Heart left ventricle (tissue), 16 donors: ENCODE results near the gene MRC2. TPM values are rescaled to one million over a fixed set of nuclear protein-coding genes. Genes with fewer than 3 reads are reported as not detected.

Experiments used
- ATAC-seq, 4 donors: fragments of 200-7000 bp; cut with Tn5 transposase; one replicate each; pipeline ENCODE4 v1.9.1; 2020 to 2022; ENCODE audit warnings: moderate library complexity in 4 of 4, mild to moderate bottlenecking in 3 of 4, moderate number of reproducible peaks in 1 of 4
- DNase-seq, 5 donors: peaks; one replicate each; pipeline ENCODE4 v3.0.0-alpha.2; 2020
- H3K27ac ChIP-seq, 12 donors: fragments of 200-600 bp; sonication (generic) in 4 of 12; one replicate each; pipeline versions ENCODE4 v1.5.0 to v1.8.0; 2016 to 2022; ENCODE audit warnings: mild to moderate bottlenecking in 2 of 12
- H3K27me3 ChIP-seq, 9 donors: fragments of 200-600 bp; sonication (generic) in 2 of 9; one replicate each; pipeline versions ENCODE4 v1.5.1 to v1.8.0; 2016 to 2022; ENCODE audit warnings: mild to moderate bottlenecking in 3 of 9
- H3K36me3 ChIP-seq, 9 donors: fragments of 200-600 bp; sonication (generic) in 2 of 9; one replicate each; pipeline versions ENCODE4 v1.5.0 to v1.8.0; 2018 to 2022; ENCODE audit warnings: mild to moderate bottlenecking in 2 of 9
- H3K4me1 ChIP-seq, 12 donors: fragments of 200-600 bp; sonication (generic) in 4 of 12; one replicate each; pipeline versions ENCODE4 v1.5.0 to v1.8.0; 2016 to 2022; ENCODE audit warnings: mild to moderate bottlenecking in 3 of 12
- H3K4me3 ChIP-seq, 12 donors: fragments of 200-600 bp; sonication (generic) in 4 of 12; one replicate each; pipeline versions ENCODE4 v1.5.0 to v1.8.0; 2017 to 2022; ENCODE audit warnings: mild to moderate bottlenecking in 9 of 12, moderate library complexity in 4 of 12
- H3K9me3 ChIP-seq, 12 donors: fragments of 200-600 bp; sonication (generic) in 4 of 12; one replicate each; pipeline versions ENCODE4 v1.5.0 to v1.8.0; 2016 to 2022; ENCODE audit warnings: mild to moderate bottlenecking in 1 of 12
- POLR2A ChIP-seq, 2 donors: fragments of 450-650 bp; IDR thresholded peaks; one replicate each; pipeline ENCODE4 v1.6.1; 2017; ENCODE audit warnings: antibody characterized with exemption in 2 of 2, mild to moderate bottlenecking in 2 of 2, moderate library complexity in 2 of 2
- WGBS, 4 donors: extraction: QIAGEN DNeasy Blood & Tissue Kit in 2 of 4; methylation state at CpG; one replicate each; pipeline versions ENCODE4 v1.1.5 to v1.1.7; 2013 to 2018; 5-methylcytosine and 5-hydroxymethylcytosine counted together
- intact Hi-C, 10 donors: fragments of 100-400 bp; cut with DNase I; formaldehyde crosslinking; loops; one replicate each; pipeline versions ENCODE4 v1.11.1 to v1.14.2; 2022
- polyA plus RNA-seq, 2 donors: library from polyadenylated mRNA; stranded (reverse); fragments of 200-250 nt; gene quantifications; one replicate each; pipeline ENCODE4 v1.2.3, GENCODE V29; 2013
- total RNA-seq, 9 donors: library from RNA; depleted of rRNA in 2 of 9; stranded (reverse); fragments of >200 nt in 2 of 9; fragmentation: NEBNext Ultra II Directional in 3 of 9; extraction: Animal tissue kit (Norgen Biotek cat#: 25700) in 3 of 9; gene quantifications; one replicate each; pipeline versions ENCODE4 v1.1.0 to v1.2.4, GENCODE V29; 2016 to 2023
- TF ChIP-seq, protein P1 (sequence below), 12 donors: fragments of 200-600 bp; sonication (generic) in 4 of 12; IDR thresholded peaks; one replicate each; pipeline versions ENCODE4 v1.5.0 to v1.8.0; 2018 to 2022; ENCODE audit warnings: antibody characterized with exemption in 12 of 12, mild to moderate bottlenecking in 5 of 12
- donor health status: ischemic (EF 13 %, LVEDD 7.1; RV severe dilation, severe dysfunction).
- donor health status: healthy with polysubstance abuse.
- donor health status: DM: no; HTN: yes; CAD: no.
- donor health status: DM: no; HTN: no; CAD: no.
- donor health status: ischemic (EF 25% LVEDD 6.9; RV normal size, moderate dysfunction).
- donor health status: ischemic (EF 25% LVEDD 5.7; RV mildly dilated, moderate dysfunction).
- donor health status: healthy.
- donor health status: DM: yes; HTN: yes; CAD: no.
- donor health status: ischemic (EF 35%, LVEDD 5.7; RV mildly dilated, moderate dysfunction).
- donor health status: nonischemic (EF 11% LVEDD 7.7; RV severe dilation, severe dysfunction).
- donor health status: DM: yes; HTN: yes; CAD: no.
- donor health status: PGD.
- donor health status: ischemic (EF 29% LVEDD 5.4; RV normal size, mild dysfunction).
- donor health status: nonischemic (EF 23%, LVEDD 6.1; RV moderate dilation, normal function).

MRC2 gene
- total and polyA plus RNA-seq, 11 donors = 13.1 to 50.8 (median 21.0) TPM

DNA sequence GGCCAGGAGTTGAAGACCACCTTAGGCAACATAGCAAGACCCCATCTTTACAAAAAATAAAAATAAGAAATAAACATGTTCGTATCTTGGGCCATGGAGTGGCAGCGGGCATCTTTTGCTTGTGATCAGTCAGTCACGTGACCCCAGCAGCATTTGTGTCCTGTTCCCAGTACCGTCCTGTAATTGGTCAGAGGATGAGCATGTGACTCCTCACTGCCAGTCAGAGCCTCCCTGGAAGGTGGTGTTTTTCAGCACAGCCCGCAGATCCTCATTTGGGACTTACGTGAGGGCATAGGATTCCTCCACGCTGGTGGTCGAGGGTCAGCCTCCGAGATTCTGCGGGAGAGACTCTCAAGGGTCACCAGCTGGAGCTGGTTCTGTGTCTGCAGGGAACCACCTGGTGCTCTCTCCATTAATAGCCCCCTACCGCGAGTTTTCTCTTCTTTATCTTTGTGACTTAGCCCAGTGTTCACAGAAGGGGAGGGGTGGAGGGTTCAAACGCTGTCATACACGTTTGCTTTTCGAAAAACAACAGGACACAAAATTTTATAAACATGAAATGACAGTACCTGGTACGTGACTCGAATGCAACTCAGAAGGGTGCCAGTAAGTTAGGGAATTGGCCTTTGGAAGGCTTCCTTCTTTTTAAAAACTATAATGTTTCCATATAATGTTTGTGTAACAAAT is 17.2 kb downstream of the MRC2 start:
- Histone ChIP-seq H3K27ac (no peak overlapping the region), H3K4me1 (peaks cover 0 to 22% (median 13%) of the 10 kb centered on the region in 12 donors), H3K27me3 (no peaks in the 10 kb centered on the region), H3K36me3 (no peaks in the 10 kb centered on the region), H3K9me3 (no peaks in the 10 kb centered on the region), H3K4me3 (no peak overlapping the region)
- 63 to 71% (median 66%) methylated on average over 17 of the region's 17 CpGs for WGBS, 4 donors
- intact Hi-C loops = loop anchor here in 1 of 10 donors (10.0 kb wide), 1 partner anchor 60 kb away; no protein-coding TSS in a partner anchor
- no peak for ATAC-seq
- no peak for DNase-seq
- TF ChIP-seq, protein P1, sequence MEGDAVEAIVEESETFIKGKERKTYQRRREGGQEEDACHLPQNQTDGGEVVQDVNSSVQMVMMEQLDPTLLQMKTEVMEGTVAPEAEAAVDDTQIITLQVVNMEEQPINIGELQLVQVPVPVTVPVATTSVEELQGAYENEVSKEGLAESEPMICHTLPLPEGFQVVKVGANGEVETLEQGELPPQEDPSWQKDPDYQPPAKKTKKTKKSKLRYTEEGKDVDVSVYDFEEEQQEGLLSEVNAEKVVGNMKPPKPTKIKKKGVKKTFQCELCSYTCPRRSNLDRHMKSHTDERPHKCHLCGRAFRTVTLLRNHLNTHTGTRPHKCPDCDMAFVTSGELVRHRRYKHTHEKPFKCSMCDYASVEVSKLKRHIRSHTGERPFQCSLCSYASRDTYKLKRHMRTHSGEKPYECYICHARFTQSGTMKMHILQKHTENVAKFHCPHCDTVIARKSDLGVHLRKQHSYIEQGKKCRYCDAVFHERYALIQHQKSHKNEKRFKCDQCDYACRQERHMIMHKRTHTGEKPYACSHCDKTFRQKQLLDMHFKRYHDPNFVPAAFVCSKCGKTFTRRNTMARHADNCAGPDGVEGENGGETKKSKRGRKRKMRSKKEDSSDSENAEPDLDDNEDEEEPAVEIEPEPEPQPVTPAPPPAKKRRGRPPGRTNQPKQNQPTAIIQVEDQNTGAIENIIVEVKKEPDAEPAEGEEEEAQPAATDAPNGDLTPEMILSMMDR (IDR thresholded peaks at IDR 0.05) = no peak
- no peak for TF ChIP-seq POLR2A (IDR thresholded peaks at IDR 0.05)

DNA sequence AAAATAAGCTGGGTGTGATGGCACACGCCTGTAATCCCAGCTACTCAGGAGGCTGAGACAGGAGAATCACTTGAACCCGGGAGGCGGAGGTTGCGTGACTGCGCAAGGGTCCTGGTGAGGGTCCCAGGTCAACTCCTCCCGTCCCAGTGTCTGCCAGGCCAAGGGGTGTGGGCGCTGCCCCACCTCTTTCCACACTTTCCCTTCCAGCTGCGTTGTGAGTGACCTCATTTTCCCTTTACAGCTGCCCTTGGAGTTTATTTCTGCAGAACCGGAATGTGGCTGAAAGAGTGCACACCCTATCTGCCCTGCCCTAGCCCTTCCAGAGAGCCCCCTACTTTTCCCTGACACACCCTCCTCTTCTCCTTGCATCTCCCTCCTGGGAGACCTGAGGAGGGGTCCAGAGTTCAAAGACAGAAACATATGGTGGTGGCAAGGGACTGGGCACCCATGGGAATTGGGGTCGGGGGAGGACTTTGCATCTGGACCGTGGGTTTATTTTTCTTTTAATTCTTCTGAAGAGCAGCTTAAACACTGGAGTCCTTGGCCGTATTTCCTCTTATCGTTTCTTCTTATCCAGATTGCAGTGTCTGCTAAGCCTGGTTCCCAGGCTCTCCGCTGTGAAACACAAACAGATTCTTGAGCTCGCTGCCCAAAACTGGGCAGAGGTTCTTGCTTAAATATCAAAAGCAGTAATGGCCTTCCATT is 20.9 kb downstream of the MRC2 start:
- Histone ChIP-seq H3K36me3 (no peaks in the 10 kb centered on the region), H3K9me3 (no peaks in the 10 kb centered on the region), H3K27ac (peak overlapping the region in 10 of 12 donors; percentile 25 to 83 (median 49)), H3K4me3 (no peak overlapping the region), H3K27me3 (no peaks in the 10 kb centered on the region), H3K4me1 (peaks cover 0 to 38% (median 27%) of the 10 kb centered on the region in 12 donors)
- no peak for TF ChIP-seq POLR2A (IDR thresholded peaks at IDR 0.05)
- TF ChIP-seq, protein P1 (IDR thresholded peaks at IDR 0.05) = no peak
- DNase-seq (peak in 1 of 5 donors; percentile 45), ATAC-seq (peak in 3 of 4 donors; percentile 55 to 64 (median 64))
- 40 to 48% (median 45%) methylated on average over 13 to 15 of the region's 15 CpGs for WGBS, 4 donors
- intact Hi-C loops = loop anchor here in 1 of 10 donors (10.0 kb wide), 1 partner anchor 64 kb away; no protein-coding TSS in a partner anchor

DNA sequence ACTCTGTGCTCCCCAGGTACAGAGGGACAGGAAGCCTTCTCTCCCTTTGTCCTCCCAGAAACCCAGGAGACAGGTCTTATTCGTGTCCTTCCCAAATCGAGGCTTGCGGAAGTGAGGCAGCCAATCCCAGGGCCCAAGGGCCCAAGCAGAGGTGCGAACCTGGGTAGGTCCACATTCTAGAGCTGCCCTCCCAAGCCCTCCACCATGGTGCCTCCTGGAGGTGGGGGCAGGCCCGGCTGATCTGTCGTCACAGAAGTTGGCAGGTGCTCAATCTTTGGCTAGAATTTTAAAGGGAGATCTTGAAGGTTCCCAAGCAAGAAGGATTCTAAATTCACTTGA is 21.5 kb downstream of the MRC2 start:
- Histone ChIP-seq H3K36me3 (no peaks in the 10 kb centered on the region), H3K27ac (peak overlapping the region in 10 of 12 donors; percentile 25 to 83 (median 49)), H3K27me3 (no peaks in the 10 kb centered on the region), H3K4me1 (peaks cover 0 to 43% (median 31%) of the 10 kb centered on the region in 12 donors), H3K4me3 (no peak overlapping the region), H3K9me3 (no peaks in the 10 kb centered on the region)
- 54 to 68% (median 61%) methylated on average over 6 of the region's 6 CpGs for WGBS, 4 donors
- no peak for ATAC-seq
- intact Hi-C loops = loop anchor here in 1 of 10 donors (10.0 kb wide), 1 partner anchor 64 kb away; no protein-coding TSS in a partner anchor
- peak in 1 of 5 donors; percentile 23 for DNase-seq
- TF ChIP-seq, protein P1 (IDR thresholded peaks at IDR 0.05) = no peak
- TF ChIP-seq POLR2A (IDR thresholded peaks at IDR 0.05) = no peak

DNA sequence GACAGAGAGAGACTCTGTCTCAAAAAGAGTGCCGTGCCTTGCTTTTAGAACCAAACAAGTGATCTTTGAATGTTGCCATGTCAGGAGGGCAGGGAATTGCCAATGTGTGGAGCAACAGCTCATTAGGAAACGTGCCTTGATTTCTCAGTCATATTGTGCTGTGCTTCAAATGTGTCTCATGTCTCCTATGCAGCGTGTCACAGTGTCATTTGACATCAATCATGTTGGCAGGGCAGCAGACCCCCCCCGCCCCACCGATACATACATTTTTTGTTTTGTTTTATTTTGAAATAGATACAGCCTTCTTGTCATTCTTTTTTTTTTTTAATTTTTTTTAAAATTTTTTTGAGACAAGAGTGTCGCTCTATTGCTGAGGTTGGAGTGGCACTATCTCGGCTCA is 22.1 kb downstream of the MRC2 start:
- no peak overlapping the region for H3K4me3 ChIP-seq
- peak overlapping the region in 5 of 12 donors; percentile 51 to 83 (median 72) for H3K27ac ChIP-seq
- 94 to 97% (median 97%) methylated on average over 7 of the region's 7 CpGs for WGBS, 4 donors
- intact Hi-C loops = loop anchor here in 1 of 10 donors (10.0 kb wide), 1 partner anchor 65 kb away; no protein-coding TSS in a partner anchor
- H3K36me3 ChIP-seq = no peaks in the 10 kb centered on the region
- H3K4me1 ChIP-seq = peaks cover 0 to 50% (median 37%) of the 10 kb centered on the region in 12 donors
- no peaks in the 10 kb centered on the region for H3K27me3 ChIP-seq
- no peak for TF ChIP-seq POLR2A (IDR thresholded peaks at IDR 0.05)
- TF ChIP-seq, protein P1 (IDR thresholded peaks at IDR 0.05) = no peak
- DNase-seq (peak in 1 of 5 donors; percentile 6), ATAC-seq (no peak)
- no peaks in the 10 kb centered on the region for H3K9me3 ChIP-seq
